ENCODE data around the gene COPS8.

GRCh38 chr2:237042101-237042500 is 43.6 kb upstream of the COPS8 start:
- no peak for TF ChIP-seq POLR2AphosphoS5 (IDR thresholded peaks at IDR 0.05; ENCODE audit: insufficient read depth, low read depth, low read length)
- TF ChIP-seq, protein P1, sequence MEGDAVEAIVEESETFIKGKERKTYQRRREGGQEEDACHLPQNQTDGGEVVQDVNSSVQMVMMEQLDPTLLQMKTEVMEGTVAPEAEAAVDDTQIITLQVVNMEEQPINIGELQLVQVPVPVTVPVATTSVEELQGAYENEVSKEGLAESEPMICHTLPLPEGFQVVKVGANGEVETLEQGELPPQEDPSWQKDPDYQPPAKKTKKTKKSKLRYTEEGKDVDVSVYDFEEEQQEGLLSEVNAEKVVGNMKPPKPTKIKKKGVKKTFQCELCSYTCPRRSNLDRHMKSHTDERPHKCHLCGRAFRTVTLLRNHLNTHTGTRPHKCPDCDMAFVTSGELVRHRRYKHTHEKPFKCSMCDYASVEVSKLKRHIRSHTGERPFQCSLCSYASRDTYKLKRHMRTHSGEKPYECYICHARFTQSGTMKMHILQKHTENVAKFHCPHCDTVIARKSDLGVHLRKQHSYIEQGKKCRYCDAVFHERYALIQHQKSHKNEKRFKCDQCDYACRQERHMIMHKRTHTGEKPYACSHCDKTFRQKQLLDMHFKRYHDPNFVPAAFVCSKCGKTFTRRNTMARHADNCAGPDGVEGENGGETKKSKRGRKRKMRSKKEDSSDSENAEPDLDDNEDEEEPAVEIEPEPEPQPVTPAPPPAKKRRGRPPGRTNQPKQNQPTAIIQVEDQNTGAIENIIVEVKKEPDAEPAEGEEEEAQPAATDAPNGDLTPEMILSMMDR (IDR thresholded peaks at IDR 0.05; ENCODE audit: extremely low read depth in 1 of 2, insufficient read depth in 1 of 2, low read depth in 1 of 2, low read length in 2 of 2): no peak
- TF ChIP-seq, protein P2, sequence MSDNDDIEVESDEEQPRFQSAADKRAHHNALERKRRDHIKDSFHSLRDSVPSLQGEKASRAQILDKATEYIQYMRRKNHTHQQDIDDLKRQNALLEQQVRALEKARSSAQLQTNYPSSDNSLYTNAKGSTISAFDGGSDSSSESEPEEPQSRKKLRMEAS (IDR thresholded peaks at IDR 0.05; ENCODE audit: insufficient read depth, insufficient read length): no peak
- TF ChIP-seq FOS (IDR thresholded peaks at IDR 0.05; ENCODE audit: borderline replicate concordance, insufficient read depth, low read length): no peak
- TF ChIP-seq EZH2 (IDR thresholded peaks at IDR 0.05; ENCODE audit: borderline replicate concordance, low read depth, low read length, severe bottlenecking): no peak
